ENCODE data around the gene NEK11.

DNA sequence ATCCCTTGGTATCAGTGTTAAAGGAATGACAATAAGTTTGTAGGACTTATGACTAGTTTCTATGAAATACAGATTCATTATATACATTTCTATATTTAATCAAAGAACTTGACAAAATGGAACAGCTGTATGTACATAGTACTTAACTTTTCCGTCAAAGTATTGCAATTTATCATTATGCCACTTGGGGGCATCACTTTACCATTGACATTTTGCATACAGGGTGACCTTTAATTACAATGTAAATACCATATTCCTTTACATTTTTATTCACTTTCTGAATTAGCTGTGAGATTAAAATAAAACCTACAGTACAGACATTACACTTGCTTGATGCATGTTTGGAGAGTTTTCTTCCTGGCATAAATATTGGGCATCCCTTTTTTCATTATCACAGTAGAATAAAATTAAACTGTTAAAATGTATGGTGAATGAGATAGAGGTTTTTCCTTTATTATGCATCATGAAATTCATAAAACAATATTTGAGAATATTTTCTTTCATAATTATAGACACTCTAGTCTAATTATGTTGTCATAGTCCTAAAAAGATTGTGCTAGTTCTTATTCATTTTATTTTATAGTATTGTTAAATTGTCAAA is 6.9 kb downstream of the NEK11 start:
- TF ChIP-seq MYC (IDR thresholded peaks at IDR 0.05; ENCODE audit: low read depth, low read length) (no peak), EZH2 (IDR thresholded peaks at IDR 0.05; ENCODE audit: borderline replicate concordance, low read depth, low read length, severe bottlenecking) (no peak), POLR2A (IDR thresholded peaks at IDR 0.05; ENCODE audit: low read depth, low read length) (no peak)
- TF ChIP-seq, protein P1, sequence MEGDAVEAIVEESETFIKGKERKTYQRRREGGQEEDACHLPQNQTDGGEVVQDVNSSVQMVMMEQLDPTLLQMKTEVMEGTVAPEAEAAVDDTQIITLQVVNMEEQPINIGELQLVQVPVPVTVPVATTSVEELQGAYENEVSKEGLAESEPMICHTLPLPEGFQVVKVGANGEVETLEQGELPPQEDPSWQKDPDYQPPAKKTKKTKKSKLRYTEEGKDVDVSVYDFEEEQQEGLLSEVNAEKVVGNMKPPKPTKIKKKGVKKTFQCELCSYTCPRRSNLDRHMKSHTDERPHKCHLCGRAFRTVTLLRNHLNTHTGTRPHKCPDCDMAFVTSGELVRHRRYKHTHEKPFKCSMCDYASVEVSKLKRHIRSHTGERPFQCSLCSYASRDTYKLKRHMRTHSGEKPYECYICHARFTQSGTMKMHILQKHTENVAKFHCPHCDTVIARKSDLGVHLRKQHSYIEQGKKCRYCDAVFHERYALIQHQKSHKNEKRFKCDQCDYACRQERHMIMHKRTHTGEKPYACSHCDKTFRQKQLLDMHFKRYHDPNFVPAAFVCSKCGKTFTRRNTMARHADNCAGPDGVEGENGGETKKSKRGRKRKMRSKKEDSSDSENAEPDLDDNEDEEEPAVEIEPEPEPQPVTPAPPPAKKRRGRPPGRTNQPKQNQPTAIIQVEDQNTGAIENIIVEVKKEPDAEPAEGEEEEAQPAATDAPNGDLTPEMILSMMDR (IDR thresholded peaks at IDR 0.05; ENCODE audit: extremely low read depth in 1 of 2, insufficient read depth in 1 of 2, low read depth in 1 of 2, low read length in 2 of 2): peak; percentile 32
